ENCODE results near the gene KATNB1.

DNA sequence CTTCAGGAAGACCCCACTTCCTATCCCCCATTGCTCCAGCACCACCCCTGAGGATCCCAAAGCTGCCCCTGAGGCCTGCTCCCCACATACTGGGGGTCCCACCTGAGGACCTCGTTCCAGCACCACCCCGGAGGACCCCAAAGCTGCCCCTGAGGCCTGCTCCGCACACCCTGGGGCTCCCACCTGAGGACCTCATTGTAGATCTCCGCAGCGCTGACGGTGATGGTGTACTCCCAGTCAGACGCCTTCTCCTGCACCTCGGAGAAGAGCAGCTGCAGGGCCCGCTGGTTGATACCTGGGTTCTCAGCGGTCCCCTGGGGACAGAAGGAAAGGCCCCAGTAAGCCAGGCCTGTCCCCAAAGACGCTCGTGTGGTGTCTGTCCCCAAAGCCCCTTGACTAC, 26.4 kb downstream of the KATNB1 start:
- TF ChIP-seq, protein P1, sequence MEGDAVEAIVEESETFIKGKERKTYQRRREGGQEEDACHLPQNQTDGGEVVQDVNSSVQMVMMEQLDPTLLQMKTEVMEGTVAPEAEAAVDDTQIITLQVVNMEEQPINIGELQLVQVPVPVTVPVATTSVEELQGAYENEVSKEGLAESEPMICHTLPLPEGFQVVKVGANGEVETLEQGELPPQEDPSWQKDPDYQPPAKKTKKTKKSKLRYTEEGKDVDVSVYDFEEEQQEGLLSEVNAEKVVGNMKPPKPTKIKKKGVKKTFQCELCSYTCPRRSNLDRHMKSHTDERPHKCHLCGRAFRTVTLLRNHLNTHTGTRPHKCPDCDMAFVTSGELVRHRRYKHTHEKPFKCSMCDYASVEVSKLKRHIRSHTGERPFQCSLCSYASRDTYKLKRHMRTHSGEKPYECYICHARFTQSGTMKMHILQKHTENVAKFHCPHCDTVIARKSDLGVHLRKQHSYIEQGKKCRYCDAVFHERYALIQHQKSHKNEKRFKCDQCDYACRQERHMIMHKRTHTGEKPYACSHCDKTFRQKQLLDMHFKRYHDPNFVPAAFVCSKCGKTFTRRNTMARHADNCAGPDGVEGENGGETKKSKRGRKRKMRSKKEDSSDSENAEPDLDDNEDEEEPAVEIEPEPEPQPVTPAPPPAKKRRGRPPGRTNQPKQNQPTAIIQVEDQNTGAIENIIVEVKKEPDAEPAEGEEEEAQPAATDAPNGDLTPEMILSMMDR (IDR thresholded peaks at IDR 0.05) = no peak
- TF ChIP-seq POLR2A (IDR thresholded peaks at IDR 0.05) (no peak), POLR2AphosphoS5 (IDR thresholded peaks at IDR 0.05) (no peak)

Measured in breast epithelium (tissue), 3 donors.